ENCODE data around the gene TBCC. TPM values are rescaled to one million over a fixed set of nuclear protein-coding genes. Genes with fewer than 3 reads are reported as not detected.

Gene TBCC
- total and polyA plus RNA-seq, 2 of the 8 experiments (the other 6 are each of a cell fraction or from before 2014, with no cell fraction given) = 22.7 to 25.5 TPM

DNA sequence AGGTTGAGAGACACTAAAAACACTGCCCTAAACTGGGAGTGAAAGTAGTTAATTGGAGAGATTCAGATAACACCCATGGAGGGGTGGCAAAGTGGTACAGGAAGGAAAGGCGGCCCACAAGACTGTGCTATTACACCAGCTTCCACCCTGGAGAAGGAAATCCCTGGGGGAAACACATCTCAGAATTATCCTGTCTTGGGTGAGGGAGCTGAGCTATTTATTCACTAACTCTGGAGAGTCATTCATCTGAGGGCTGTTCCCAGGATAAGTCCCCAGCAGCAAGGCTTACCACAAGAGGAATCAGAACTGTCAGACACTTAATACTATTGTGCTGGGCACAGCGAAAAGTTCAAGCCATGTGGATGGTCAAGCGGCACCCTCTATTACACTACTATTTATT lies 9.9 kb downstream of the TBCC start:
- POLR2A ChIA-PET (ENCODE audit: partially characterized antibody) = interaction anchor here (0.6 to 1.4 kb wide), 3 partner anchors 10 to 559 kb away, joined by 3 to 7 read pairs (median 3); partner anchors contain the start of gene TBCC
- WGBS, 2 experiments (ENCODE audit: extremely low coverage in 1 of 2, insufficient coverage in 1 of 2, insufficient read length in 1 of 2, insufficient replicate concordance in 2 of 2, low coverage in 1 of 2, low lambda C conversion rate in 2 of 2, missing lambda C conversion rate in 1 of 2) = 91% methylated on average over 3 of the region's 3 CpGs; no CpG with 5 or more reads in 1 of the 2 experiments

More for the DNA sequence above, 9.9 kb downstream of the TBCC start:
- Histone ChIP-seq H3K23ac (ENCODE audit: insufficient read length) (no peak overlapping the region), H2BK12ac (ENCODE audit: low read depth, low read length) (no peak overlapping the region), H3K14ac (ENCODE audit: insufficient read length) (no peak overlapping the region), H3K27ac (ENCODE audit: low read depth, low read length) (no peak overlapping the region), H2BK15ac (ENCODE audit: low read length) (no peak overlapping the region), H2BK20ac (ENCODE audit: low read length) (no peak overlapping the region), H3K4me3 (ENCODE audit: extremely low read depth in 1 of 4, insufficient read depth in 2 of 4, low read depth in 3 of 4, low read length in 4 of 4) (no peak overlapping the region), H3K9me3 (ENCODE audit: insufficient read depth in 2 of 2, low read depth in 1 of 2, low read length in 1 of 2) (no peaks in the 10 kb centered on the region), H3K79me1 (ENCODE audit: low read depth, low read length) (no peaks in the 10 kb centered on the region), H2BK5ac (ENCODE audit: low read depth, low read length) (no peak overlapping the region), H3K23me2 (ENCODE audit: low read depth, low read length) (no peaks in the 10 kb centered on the region), H2AK5ac (ENCODE audit: low read depth, low read length) (no peak overlapping the region), H3K9ac (replicated peaks in 1 of 4; ENCODE audit: extremely low read depth in 1 of 4, low read depth in 3 of 4, low read length in 3 of 4) (no peak overlapping the region), H3K27me3 (replicated peaks in 1 of 4; ENCODE audit: control insufficient read depth in 3 of 4, extremely low read depth in 1 of 4, insufficient read depth in 3 of 4, low read length in 3 of 4) (no peaks in the 10 kb centered on the region), H4K8ac (ENCODE audit: extremely low read depth, insufficient read depth, low read length) (no peak overlapping the region), H3K4me1 (replicated peaks in 1 of 4; ENCODE audit: control insufficient read depth in 3 of 4, insufficient read depth in 4 of 4, low read length in 3 of 4) (no peaks in the 10 kb centered on the region), H3K4ac (replicated peaks; ENCODE audit: insufficient read length, low read depth, low read length) (no peak overlapping the region), H4K5ac (ENCODE audit: insufficient read length, low read depth, low read length) (no peak overlapping the region), H2BK120ac (replicated peaks; ENCODE audit: low read depth, low read length) (no peak overlapping the region), H4K91ac (replicated peaks; ENCODE audit: insufficient read length, low read length) (no peak overlapping the region), H3K36me3 (ENCODE audit: control insufficient read depth in 2 of 4, insufficient read depth in 4 of 4, low read length in 3 of 4) (no peaks in the 10 kb centered on the region), H3K4me2 (ENCODE audit: insufficient read depth in 1 of 2, low read depth in 2 of 2, low read length in 2 of 2) (no peak overlapping the region), H3K18ac (ENCODE audit: extremely low read depth, low read length) (no peak overlapping the region), H3K56ac (replicated peaks; ENCODE audit: insufficient read length, low read depth, low read length) (no peak overlapping the region), H4K20me1 (replicated peaks in 1 of 2; ENCODE audit: control insufficient read depth in 1 of 2, insufficient read depth in 2 of 2, low read length in 2 of 2) (no peaks in the 10 kb centered on the region), H3K79me2 (ENCODE audit: control insufficient read depth in 1 of 2, insufficient read depth in 2 of 2, low read length in 2 of 2) (no peaks in the 10 kb centered on the region), H2AFZ (ENCODE audit: low read length) (no peak overlapping the region)
- CTCF ChIA-PET (ENCODE audit: partially characterized antibody) = interaction anchor here (2.1 kb wide), 1 partner anchor 10 kb away, joined by 13 read pairs; no protein-coding TSS in a partner anchor
- DNase-seq (ENCODE audit: low read depth in 1 of 2, low spot score in 2 of 2) (no peak), FAIRE-seq (no peak)
- TF ChIP-seq YY1 (IDR thresholded peaks at IDR 0.05; ENCODE audit: low read depth, low read length) = no peak
- TF ChIP-seq USF2 (IDR thresholded peaks at IDR 0.05; ENCODE audit: low read length) = no peak
- TF ChIP-seq CREB1 (IDR thresholded peaks at IDR 0.05) = no peak
- TF ChIP-seq CEBPB (IDR thresholded peaks at IDR 0.05; ENCODE audit: low read depth, low read length) = no peak
- TF ChIP-seq RXRA (IDR thresholded peaks at IDR 0.05; ENCODE audit: insufficient read depth, low read depth, low read length) = no peak
- TF ChIP-seq CTCF (IDR thresholded peaks at IDR 0.05; ENCODE audit: control extremely low read depth in 1 of 3, insufficient read depth in 1 of 3, low read depth in 1 of 3, low read length in 3 of 3) = no peak
- no peak for TF ChIP-seq EP300 (IDR thresholded peaks at IDR 0.05; ENCODE audit: borderline replicate concordance in 1 of 2, low read depth in 2 of 2, low read length in 2 of 2)
- TF ChIP-seq ASH2L (IDR thresholded peaks at IDR 0.05; ENCODE audit: low read length) = no peak
- TF ChIP-seq BCL11A (IDR thresholded peaks at IDR 0.05; ENCODE audit: low read depth in 2 of 2, low read length in 2 of 2) = no peak
